Breast epithelium (tissue), 4 donors: ENCODE results near the gene PRAMEF8. TPM values are rescaled to one million over a fixed set of nuclear protein-coding genes. Genes with fewer than 3 reads are reported as not detected.
"Not testable (repeated sequence)": the region's sequence is repeated elsewhere in the genome, so short reads cannot be mapped to it uniquely, and the experiment has no call there.

Experiments used
- DNase-seq, 2 donors: peaks; one replicate each; pipeline ENCODE4 v3.0.0-alpha.2; 2019; ENCODE audit warnings: low spot score in 2 of 2
- H3K27ac ChIP-seq, 2 donors: fragments of 200-600 bp; sonication (generic) in 1 of 2; one replicate each; pipeline ENCODE4 v1.5.1; 2016 to 2019; ENCODE audit warnings: mild to moderate bottlenecking in 1 of 2
- H3K27me3 ChIP-seq, 2 donors: fragments of 200-600 bp; sonication (generic) in 1 of 2; one replicate each; pipeline versions ENCODE4 v1.5.1 to v1.6.0; 2017 to 2019; ENCODE audit warnings: control low read depth in 1 of 2, mild to moderate bottlenecking in 1 of 2
- H3K36me3 ChIP-seq: fragments of 200-600 bp; one replicate; pipeline ENCODE4 v1.5.1; 2019
- H3K4me1 ChIP-seq, 2 donors: fragments of 200-600 bp; sonication (generic); one replicate each; pipeline ENCODE4 v1.5.1; 2016 to 2019; ENCODE audit warnings: control low read depth in 1 of 2
- H3K4me3 ChIP-seq, 3 donors: fragments of 200-600 bp; sonication (generic); 1 replicate in 2 of 3; 2 replicates in 1 of 3; pipeline ENCODE4 v1.5.1; 2016 to 2019; ENCODE audit warnings: mild to moderate bottlenecking in 3 of 3, moderate library complexity in 2 of 3
- H3K9me3 ChIP-seq, 2 donors: fragments of 200-600 bp; sonication (generic) in 1 of 2; one replicate each; pipeline ENCODE4 v1.5.1; 2016 to 2019; ENCODE audit warnings: control low read depth in 1 of 2
- intact Hi-C: fragments of 100-400 bp; cut with DNase I; formaldehyde crosslinking; loops from one replicate; pipeline ENCODE4 v1.15.1; 2023; ENCODE audit warnings: low total_unique reads
- total RNA-seq, 3 donors: library from RNA; depleted of rRNA; stranded (reverse); fragments of >200 nt; gene quantifications; one replicate each; pipeline ENCODE4 v1.1.0, GENCODE V29; 2016

The PRAMEF8 gene
- total RNA-seq, 3 donors from 2014 or later: not detected

DNA sequence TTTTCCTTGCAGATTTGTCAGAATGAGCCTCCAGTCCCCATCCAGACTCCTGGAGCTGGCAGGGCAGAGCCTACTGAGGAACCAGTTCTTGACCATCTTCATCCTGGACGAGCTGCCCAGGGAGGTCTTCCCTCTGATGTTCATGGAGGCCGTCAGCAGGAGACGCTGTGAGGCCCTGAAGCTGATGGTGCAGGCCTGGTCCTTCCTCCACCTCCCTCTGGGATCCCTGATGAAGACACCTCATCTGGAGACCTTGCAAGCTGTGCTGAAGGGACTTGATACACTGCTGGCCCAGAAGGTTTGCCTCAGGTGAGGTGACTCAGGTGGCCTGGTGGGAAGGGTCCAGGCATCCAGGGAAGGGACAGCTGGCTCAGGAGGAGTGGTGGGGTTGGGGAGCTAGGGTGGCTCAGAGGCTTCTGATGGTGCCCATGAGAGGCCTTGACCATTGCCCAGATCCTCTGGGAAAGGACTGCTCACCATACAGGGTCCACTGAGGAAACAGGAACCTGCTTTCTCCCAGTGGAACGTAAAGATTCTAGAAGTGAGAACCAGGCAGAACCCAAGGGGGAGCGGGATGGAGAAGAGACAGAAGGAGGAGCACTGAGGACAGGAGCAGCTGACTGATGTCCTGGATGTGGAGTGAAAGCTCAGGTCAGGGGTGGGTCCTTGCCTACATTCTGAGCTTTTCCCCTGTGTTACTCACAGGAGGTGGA lies 38.9 kb downstream of the PRAMEF8 start:
- intact Hi-C loops, H3K4me3 ChIP-seq, H3K36me3 ChIP-seq, H3K27ac ChIP-seq, H3K27me3 ChIP-seq, H3K9me3 ChIP-seq, H3K4me1 ChIP-seq: not testable (repeated sequence)
- DNase-seq: peak in 1 of 2 donors; percentile 11

DNA sequence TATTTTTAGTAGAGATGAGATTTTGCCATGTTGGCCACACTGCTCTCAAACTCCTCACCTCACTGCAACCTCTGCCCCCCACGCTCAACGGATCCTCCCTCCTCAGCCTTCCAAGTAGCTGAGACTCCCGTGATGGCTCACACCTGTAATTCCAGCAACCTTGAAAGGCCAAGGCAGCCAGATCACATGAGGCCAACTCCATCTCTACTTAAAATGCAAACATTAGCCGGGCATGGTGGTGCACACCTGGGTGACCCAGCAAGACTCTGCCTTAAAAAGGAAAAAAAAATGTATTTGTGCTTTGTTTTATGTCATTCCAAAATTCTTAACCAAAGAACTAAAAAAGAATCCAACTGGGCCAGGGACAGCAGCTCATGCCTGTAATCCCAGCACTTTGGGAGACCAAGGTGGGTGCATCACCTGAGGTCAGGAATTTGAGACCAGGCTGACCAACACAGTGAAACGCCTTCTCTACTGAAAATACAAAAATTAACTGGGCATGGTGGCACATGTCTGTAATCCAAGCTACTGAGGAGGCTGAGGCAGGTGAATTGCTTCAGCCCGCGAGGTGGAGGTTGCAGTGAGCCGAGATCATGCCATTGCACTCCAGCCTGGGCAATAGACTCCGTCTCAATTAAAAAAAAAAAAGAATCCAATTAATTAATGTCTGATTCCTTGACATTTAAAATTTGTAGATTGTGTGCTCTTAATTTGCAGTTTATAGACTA lies 41.2 kb downstream of the PRAMEF8 start:
- H3K27ac ChIP-seq, H3K4me3 ChIP-seq, H3K4me1 ChIP-seq, intact Hi-C loops, H3K36me3 ChIP-seq, DNase-seq, H3K27me3 ChIP-seq, H3K9me3 ChIP-seq: not testable (repeated sequence)

DNA sequence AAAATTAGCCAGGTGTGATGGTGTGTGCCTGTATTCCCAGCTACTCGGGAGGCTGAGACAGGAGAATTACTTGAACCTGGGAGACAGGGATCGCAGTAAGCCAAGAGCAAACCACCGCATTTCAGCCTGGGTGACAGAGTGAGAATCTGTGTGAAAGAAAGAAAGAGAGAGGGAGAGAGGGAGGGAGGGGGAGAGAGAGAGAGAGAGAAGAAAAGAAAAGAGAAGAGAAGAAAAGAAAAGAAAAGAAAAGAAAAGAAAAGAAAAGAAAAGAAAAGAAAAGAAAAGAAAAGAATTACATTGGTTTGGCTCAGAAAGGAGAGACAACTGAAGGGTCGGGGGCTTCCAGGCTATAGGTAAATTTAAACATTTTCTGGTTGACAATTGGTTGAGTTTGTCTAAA lies 45.3 kb downstream of the PRAMEF8 start:
- H3K27me3 ChIP-seq, H3K36me3 ChIP-seq, H3K27ac ChIP-seq, intact Hi-C loops, H3K4me3 ChIP-seq, H3K9me3 ChIP-seq, DNase-seq, H3K4me1 ChIP-seq: not testable (repeated sequence)

DNA sequence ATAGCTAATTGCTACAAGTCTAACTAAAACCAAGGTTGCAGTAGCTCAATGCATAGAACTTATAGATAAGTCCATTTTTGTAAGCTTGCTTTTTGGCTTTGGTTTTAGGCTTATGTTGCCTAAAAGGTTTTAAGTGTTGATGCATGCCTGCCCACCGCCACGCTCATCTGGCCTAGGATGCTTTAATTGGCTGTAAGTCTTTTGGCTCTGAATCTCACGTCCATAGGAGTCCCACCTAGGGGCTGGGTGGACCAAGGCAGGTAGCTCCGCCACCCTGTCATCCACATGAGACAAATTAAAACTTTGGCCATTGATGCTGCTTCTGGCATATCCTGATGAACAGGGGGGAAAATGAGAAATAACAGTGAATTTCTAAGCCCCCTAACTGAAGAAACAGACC lies 47.4 kb downstream of the PRAMEF8 start:
- H3K27ac ChIP-seq, DNase-seq, H3K4me3 ChIP-seq, intact Hi-C loops, H3K4me1 ChIP-seq, H3K27me3 ChIP-seq, H3K9me3 ChIP-seq, H3K36me3 ChIP-seq: not testable (repeated sequence)

DNA sequence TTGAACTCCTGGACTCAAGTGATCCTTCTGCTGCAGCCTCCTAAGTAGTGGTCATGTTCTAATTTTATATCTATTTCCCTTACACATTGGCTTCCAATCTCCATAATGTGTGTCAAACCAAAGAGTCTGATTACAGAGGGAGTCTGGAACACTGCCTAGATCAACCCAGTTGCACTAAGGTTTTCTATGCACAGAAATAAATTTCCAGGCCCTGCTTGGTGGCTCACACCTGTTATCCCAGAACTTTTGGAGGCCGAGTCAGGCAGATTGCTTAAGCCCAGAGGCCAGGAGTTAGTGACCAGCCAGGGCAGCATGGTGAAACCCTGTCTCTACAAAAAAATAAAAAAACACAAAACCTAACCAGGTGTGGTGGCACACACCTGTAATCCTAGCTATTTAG lies 50.9 kb downstream of the PRAMEF8 start:
- H3K4me1 ChIP-seq, H3K9me3 ChIP-seq, DNase-seq, H3K36me3 ChIP-seq, H3K27me3 ChIP-seq, intact Hi-C loops, H3K27ac ChIP-seq, H3K4me3 ChIP-seq: not testable (repeated sequence)

DNA sequence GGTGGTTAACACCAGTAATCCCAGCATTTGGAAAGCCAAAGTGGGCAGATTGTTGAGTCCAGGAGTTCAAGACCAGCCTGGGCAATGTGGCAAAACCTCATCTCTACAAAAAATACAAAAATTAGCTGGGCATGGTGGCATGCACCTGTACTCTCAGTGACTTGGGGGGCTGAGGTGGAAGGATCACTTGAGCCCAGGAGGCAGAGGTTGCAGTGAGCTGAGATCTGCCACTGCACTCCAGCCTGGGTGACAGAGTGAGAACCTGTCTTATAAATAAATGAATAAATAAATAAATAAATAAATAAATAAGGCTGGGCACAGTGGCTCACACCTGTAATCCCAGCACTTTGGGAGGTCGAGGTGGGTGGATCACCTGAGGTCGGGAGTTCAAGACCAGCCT lies 52.9 kb downstream of the PRAMEF8 start:
- H3K27ac ChIP-seq, DNase-seq, H3K4me1 ChIP-seq, H3K27me3 ChIP-seq, H3K9me3 ChIP-seq, intact Hi-C loops, H3K36me3 ChIP-seq, H3K4me3 ChIP-seq: not testable (repeated sequence)

Other genes starting within 250 kb of the PRAMEF8 start
- gene PRAMEF27, start 228.6 kb downstream of the PRAMEF8 start, total RNA-seq: not detected
- not detected for gene HNRNPCL3, start 224.4 kb downstream of the PRAMEF8 start, total RNA-seq
- gene PRAMEF25, start 214.4 kb downstream of the PRAMEF8 start, total RNA-seq: not detected
- not detected for gene HNRNPCL2, start 168.3 kb downstream of the PRAMEF8 start, total RNA-seq
- gene PRAMEF26, start 129.1 kb downstream of the PRAMEF8 start, total RNA-seq: not detected
- gene HNRNPCL4, start 119.5 kb downstream of the PRAMEF8 start, total RNA-seq: not detected
- gene PRAMEF9, start 113.3 kb downstream of the PRAMEF8 start, total RNA-seq: not detected
- gene PRAMEF13, start 83.7 kb downstream of the PRAMEF8 start, total RNA-seq: not detected
- not detected for gene PRAMEF18, start 59.0 kb downstream of the PRAMEF8 start, total RNA-seq
- gene PRAMEF5, start 30.9 kb downstream of the PRAMEF8 start, total RNA-seq: not detected
- gene PRAMEF33, start 18.4 kb upstream of the PRAMEF8 start, total RNA-seq: not detected
- not detected for gene PRAMEF15, start 30.4 kb upstream of the PRAMEF8 start, total RNA-seq
- gene PRAMEF14, start 62.0 kb upstream of the PRAMEF8 start, total RNA-seq: not detected
- not detected for gene PRAMEF19, start 86.8 kb upstream of the PRAMEF8 start, total RNA-seq
- not detected for gene PRAMEF17, start 104.5 kb upstream of the PRAMEF8 start, total RNA-seq
- not detected for gene PRAMEF20, start 125.3 kb upstream of the PRAMEF8 start, total RNA-seq
- gene LRRC38, start 228.9 kb upstream of the PRAMEF8 start, total RNA-seq: under 1 TPM in 1 of 3 donors, not detected in 2; 0.15 TPM